ENCODE data around the gene PRR20G. TPM values are rescaled to one million over a fixed set of nuclear protein-coding genes. Genes with fewer than 3 reads are reported as not detected.
"Not testable (repeated sequence)": the region's sequence is repeated elsewhere in the genome, so short reads cannot be mapped to it uniquely, and the experiment has no call there.

Gene PRR20G
- total and polyA plus RNA-seq, 8 donors, result not detected

DNA sequence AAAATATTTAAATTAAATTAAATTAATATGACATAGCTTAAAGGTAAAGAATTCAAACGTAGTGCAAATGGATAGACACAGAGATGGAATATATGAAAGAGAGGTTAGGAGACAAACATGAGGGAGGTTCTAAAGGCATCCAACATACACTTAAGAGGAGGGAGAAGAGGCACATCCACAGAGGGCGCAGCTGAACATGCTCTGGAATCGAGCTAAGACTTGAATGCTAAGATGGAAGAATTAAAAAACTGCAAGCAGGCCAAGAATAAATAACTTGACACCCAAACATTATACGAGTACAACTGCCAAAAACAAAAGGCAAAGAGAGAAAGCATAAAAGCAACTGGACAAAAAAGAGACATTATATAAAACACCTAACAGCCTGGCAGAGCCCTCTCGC lies 9.1 kb upstream of the PRR20G start:
- peaks cover 0 to 3% (median 0%) of the 10 kb centered on the region in 3 donors for H3K27me3 ChIP-seq
- TF ChIP-seq CTCF (IDR thresholded peaks at IDR 0.05), result no peak
- no peak for TF ChIP-seq POLR2AphosphoS5 (IDR thresholded peaks at IDR 0.05)
- TF ChIP-seq EP300 (IDR thresholded peaks at IDR 0.05), result no peak
- no peak for TF ChIP-seq POLR2A (IDR thresholded peaks at IDR 0.05)
- intact Hi-C loops (cut with DNase I; ENCODE audit: low total_unique reads), result no loop called here
- 66 to 85% (median 77%) methylated on average over 5 of the region's 5 CpGs for WGBS, 5 donors
- no peak for DNase-seq
- H3K27ac ChIP-seq, result no peak overlapping the region
- no peak overlapping the region for H3K4me3 ChIP-seq
- no peaks in the 10 kb centered on the region for H3K9me3 ChIP-seq
- no peaks in the 10 kb centered on the region for H3K4me1 ChIP-seq
- no peaks in the 10 kb centered on the region for H3K36me3 ChIP-seq

DNA sequence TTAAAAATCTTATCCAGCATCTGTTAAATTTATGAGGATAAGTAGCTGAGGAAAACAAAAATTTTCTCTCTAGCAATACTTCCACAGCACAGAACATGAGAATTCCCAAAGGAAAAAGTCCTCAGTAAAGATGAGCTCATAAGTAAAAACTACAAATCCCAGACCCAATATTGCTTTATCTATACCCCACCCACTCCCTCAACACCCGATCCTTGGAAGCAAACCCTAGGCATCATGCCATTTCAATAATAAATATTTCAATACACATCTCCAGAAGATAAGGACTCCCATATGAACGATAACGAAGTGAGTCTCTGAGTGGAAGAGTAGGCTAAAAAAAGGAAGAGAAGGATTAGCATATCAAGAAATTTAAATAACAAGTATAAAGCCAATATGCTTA lies 8.3 kb upstream of the PRR20G start:
- intact Hi-C loops (cut with DNase I; ENCODE audit: low total_unique reads), result no loop called here
- Histone ChIP-seq H3K4me1 (no peaks in the 10 kb centered on the region), H3K9me3 (no peaks in the 10 kb centered on the region), H3K27ac (no peak overlapping the region), H3K27me3 (peaks cover 0 to 3% (median 0%) of the 10 kb centered on the region in 3 donors), H3K4me3 (no peak overlapping the region), H3K36me3 (no peaks in the 10 kb centered on the region)
- WGBS, 5 donors, result 26 to 46% (median 39%) methylated on average over 3 of the region's 3 CpGs
- no peak for DNase-seq
- TF ChIP-seq EP300 (IDR thresholded peaks at IDR 0.05) (no peak), POLR2AphosphoS5 (IDR thresholded peaks at IDR 0.05) (no peak), POLR2A (IDR thresholded peaks at IDR 0.05) (no peak), CTCF (IDR thresholded peaks at IDR 0.05) (no peak)

- H3K36me3 ChIP-seq; DNase-seq; H3K27me3 ChIP-seq; H3K4me1 ChIP-seq; intact Hi-C loops (cut with DNase I; ENCODE audit: low total_unique reads); H3K27ac ChIP-seq; H3K9me3 ChIP-seq; H3K4me3 ChIP-seq: not testable (repeated sequence)
- 81 to 88% (median 86%) methylated on average over 13 to 16 of the region's 16 CpGs for WGBS, 5 donors
Measured at GRCh38 chr3:127293650-127294049, 5.8 kb upstream of the PRR20G start.

DNA sequence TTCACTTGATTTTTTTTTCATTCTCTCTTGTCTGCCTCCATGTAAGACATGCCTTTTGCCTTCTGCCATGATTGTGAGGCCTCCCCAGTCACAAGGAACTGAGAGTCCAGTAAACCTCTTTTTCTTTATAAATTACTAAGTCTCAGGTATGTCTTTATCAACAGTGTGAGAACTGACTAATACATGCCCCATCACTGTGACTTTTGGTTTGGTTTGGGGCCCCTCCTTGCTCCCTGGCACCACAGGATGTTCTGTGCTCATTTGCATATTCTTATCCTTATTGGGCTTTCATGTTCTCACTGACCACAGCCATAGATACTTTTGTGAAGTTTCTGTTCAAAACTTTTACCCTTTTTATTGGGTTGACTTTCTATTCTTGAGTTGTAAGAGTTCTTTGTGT lies 3.8 kb upstream of the PRR20G start:
- no peak for TF ChIP-seq POLR2A (IDR thresholded peaks at IDR 0.05)
- no peak for TF ChIP-seq EP300 (IDR thresholded peaks at IDR 0.05)
- TF ChIP-seq CTCF (IDR thresholded peaks at IDR 0.05), result no peak
- TF ChIP-seq POLR2AphosphoS5 (IDR thresholded peaks at IDR 0.05), result no peak
- H3K4me1 ChIP-seq, result no peaks in the 10 kb centered on the region
- no peak overlapping the region for H3K27ac ChIP-seq
- no peak overlapping the region for H3K4me3 ChIP-seq
- H3K27me3 ChIP-seq, result peaks cover 0 to 3% (median 0%) of the 10 kb centered on the region in 3 donors
- H3K36me3 ChIP-seq, result no peaks in the 10 kb centered on the region
- intact Hi-C loops (cut with DNase I; ENCODE audit: low total_unique reads), result no loop called here
- no peaks in the 10 kb centered on the region for H3K9me3 ChIP-seq
- no peak for DNase-seq

DNA sequence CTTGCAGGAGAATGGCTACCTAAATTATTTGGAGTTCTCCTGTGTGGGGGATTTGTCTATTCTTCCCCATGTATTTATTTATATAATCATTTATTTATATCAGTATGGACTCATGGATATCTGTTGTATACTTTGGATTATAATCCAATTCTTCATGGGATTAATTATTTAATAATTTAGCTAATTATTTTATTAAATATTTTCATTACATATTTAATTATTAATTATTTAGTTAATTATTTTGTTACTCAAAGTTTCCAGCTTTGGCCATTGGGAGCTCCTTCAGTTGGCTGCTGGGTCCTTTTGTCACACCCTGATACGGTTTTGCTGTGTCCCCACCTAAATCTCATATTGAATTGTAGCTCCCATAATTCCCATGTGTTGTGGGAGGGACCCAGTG lies 3.3 kb upstream of the PRR20G start:
- no peak for DNase-seq
- no peaks in the 10 kb centered on the region for H3K9me3 ChIP-seq
- H3K4me3 ChIP-seq, result no peak overlapping the region
- WGBS, 5 donors, result 64 to 79% (median 71%) methylated on average over 1 of the region's 1 CpG
- no peaks in the 10 kb centered on the region for H3K4me1 ChIP-seq
- H3K36me3 ChIP-seq, result no peaks in the 10 kb centered on the region
- intact Hi-C loops (cut with DNase I; ENCODE audit: low total_unique reads), result no loop called here
- H3K27ac ChIP-seq, result no peak overlapping the region
- H3K27me3 ChIP-seq, result peaks cover 0 to 3% (median 0%) of the 10 kb centered on the region in 3 donors
- TF ChIP-seq EP300 (IDR thresholded peaks at IDR 0.05) (no peak), POLR2AphosphoS5 (IDR thresholded peaks at IDR 0.05) (no peak), CTCF (IDR thresholded peaks at IDR 0.05) (no peak)

Data from stomach (tissue), 9 donors.